A204.1 (cell line): Measurements from ENCODE around the gene ATXN10.

Experiments
- FAIRE-seq: peaks from 2 replicates; lab custom pipeline; 2012; peaks lifted over from hg19 to GRCh38; lab: Jason Lieb, UNC

Gene ATXN10

DNA sequence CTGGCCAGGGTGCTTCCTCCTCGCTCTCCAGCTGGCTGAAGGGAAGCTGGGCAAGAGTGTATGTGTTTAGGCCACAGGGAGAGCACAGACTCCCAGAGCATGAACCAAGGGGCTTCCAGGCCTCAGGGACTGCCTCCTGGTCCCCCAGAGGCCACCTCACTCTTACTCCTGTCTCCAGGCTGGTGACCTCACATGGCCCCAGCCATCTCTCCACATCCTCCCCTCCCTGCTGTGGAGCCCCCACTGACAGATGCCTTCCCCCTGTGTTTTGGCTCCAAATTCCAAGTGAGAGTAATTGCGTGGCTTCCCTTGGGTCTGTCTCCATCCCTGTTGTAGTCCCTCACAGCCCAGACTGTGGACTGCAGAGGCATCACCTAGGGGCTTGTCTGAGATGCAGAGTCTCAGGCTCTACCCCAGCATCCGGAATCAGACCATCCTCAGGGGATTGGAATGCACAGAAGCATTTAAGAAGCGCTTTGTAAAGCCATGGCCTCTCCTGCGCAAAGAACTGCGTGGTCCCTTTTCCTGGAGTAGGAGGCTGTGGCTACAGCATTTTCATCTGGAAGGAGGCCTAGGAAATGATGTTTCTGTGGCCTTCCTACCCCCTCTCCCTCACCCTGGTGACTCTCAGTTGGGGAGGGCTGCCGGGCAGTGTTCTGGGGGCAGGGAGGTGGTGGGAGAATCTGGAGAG, 91.1 kb downstream of the ATXN10 start:
- no peak for FAIRE-seq

DNA sequence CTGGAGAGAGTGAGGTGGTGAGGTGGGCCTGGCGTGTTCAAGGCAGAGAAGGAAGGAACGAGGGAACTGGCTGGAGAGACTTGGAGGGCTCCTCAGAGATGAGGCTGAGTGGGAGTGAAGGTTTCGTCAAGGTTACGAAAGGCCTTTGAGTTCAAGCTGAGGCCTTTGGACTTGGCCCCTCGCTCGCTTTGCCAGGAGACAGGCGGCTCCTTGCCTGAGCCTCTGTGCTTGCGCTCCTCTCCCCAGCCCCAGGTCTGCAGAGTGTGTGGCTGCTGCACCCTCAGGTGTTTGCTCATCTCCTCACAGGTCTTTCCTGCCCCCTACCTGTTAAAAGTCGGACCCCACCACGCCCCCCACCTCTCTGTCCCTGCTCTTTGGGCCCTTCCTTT, 91.6 kb downstream of the ATXN10 start:
- FAIRE-seq: no peak

DNA sequence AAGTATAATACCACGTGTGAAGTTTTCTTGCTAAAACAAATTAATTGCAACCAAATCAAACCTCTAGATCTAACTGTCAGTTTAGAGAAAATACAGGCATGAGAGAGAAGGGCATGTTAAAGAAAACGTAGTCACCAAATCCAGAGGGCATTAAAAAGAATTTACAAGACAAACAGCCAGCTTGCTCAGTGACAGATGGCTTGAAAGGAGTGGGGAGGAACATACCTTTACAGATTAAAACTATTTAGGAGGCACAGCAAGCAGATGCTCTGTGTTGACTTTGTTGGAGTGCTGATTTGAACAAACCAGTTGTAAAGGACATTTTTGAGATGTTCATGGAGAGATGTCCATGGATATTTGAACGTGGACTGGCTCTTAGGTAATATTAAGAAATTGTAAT, 96.9 kb downstream of the ATXN10 start:
- FAIRE-seq: no peak

DNA sequence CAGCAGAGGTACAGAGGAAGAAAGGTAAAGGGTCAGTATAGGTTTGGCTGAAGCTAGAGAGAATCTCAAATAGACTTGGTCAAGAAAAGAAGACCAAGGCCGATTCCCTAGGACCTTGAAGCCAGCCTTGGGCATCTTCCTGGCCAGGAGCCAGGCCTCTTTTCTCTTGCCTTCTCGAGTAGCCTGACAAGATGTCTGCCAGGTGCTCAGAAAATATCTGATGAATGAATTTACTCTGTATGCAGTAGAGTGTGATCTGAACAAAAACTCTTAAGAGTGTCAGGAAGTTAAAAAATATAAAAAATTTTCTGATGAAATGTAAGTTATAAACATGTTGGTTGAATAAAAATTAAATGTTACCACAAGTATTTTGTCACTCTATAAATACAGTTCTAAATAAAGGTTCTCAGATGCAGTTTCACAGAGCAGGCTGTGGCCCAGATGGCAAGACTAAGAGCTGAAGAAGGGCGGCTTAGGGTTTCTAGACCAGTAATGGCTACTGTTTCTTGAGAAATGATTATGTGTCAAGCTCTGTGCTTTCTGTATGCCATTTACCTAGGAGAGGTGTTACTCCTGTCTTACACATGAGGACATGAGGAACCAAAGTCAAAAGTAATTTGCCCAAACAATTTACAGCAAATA, 98.1 kb downstream of the ATXN10 start:
- no peak for FAIRE-seq

DNA sequence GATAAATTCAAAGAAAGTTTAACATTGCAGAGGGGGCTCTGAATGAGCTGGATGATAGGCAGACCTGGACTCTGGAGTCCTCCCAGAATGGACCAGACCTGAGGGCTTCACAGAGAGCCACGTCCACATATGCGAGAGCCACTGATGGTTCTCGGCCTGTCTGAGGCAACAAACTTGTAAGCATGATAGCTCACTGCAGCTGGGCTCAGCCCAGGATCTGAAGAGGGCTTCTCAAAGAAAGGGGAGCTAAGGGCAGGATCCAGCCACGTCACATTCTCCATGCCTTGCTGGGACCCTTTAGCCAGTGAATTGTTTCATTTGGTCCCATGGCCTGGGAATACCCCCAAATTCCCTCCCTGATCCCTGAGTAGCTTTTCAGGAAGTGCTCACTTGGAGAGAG, 98.9 kb downstream of the ATXN10 start:
- no peak for FAIRE-seq

DNA sequence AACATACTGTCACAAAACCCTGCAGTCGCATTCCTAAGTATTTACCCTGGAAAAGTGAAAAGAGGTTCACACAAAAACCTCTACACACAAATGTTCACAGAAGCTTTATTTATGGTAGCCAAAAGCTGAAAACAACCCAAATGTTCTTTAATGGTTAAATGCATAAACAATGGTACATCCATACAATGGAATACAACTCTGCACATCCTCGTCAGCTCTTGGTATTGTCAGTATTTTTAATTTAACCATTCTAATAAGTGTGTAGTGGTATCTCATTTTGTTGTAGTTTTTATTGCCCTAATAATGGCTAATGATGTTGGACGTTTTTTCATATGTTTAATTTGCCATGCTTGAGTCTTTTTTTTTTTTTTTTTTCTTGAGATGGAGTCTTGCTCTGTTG, 99.4 kb downstream of the ATXN10 start:
- no peak for FAIRE-seq

DNA sequence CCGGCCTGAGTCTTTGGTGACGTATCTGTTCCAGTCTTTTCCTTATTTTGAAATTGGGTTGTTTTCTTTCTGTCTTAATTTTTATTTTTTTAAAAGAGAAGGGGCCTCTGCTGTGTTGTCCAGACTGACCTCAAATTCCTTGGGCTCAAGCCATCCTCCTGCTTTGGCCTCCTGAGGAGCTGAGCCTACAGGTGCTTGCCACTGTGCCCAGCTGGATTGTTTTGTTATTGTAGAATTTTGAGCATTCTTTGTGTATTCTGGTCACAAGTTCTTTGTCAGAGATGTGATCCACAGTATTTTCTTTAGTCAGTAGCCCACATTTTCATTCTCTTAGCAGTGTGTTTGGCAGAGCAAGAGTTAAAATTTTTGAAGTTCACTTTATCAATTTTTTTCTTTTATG, 100.1 kb downstream of the ATXN10 start:
- FAIRE-seq: no peak

DNA sequence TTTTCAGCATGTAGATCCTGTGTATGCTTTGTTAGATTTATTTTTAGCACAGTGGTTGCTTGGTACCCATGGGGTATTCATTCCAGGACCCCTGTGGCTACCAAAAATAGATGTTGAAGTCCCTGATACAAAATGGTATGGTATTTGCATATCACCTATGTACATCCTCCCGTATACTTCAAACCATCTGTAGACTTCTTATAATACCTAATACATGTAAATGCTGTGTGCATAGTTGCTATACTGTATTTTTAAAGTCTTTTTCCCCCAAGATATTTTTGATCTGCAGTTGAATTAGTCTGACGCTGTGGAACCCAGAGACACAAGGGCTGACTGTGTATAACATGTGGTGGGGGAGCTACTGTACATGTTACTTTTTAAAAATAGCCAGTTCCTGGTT, 101.1 kb downstream of the ATXN10 start:
- FAIRE-seq: no peak

DNA sequence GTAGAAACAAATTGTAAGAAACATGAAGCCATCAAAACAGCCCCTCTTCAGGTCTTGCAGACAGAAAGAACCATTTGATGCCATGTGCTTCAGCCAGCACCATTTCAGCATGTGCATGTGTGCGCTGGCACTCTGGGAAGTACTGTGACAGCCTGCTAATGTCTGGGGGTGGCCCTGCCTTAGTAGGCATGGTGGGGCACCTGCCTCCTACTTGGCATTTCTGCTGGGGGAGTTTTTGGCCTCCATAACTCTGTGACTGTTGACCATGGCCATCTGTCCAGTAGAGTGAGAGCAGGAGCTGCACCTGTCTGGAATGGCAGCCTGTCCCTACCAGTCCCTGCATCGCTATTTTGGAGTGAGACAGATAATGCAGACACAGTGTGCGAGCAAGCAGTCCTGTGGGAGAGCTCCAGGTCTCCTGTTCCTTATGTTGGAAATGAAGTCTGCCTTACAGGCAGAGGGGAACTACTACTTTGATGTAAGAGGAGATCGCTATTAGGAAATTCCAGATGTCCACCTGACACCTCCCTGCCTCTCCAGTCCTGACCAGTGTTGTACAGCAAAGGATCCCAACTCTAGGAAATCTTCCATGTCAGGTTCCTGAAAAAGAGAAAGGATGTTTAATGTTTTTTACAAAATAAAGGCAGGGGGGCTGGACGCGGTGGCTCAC, 102.5 kb downstream of the ATXN10 start:
- no peak for FAIRE-seq

DNA sequence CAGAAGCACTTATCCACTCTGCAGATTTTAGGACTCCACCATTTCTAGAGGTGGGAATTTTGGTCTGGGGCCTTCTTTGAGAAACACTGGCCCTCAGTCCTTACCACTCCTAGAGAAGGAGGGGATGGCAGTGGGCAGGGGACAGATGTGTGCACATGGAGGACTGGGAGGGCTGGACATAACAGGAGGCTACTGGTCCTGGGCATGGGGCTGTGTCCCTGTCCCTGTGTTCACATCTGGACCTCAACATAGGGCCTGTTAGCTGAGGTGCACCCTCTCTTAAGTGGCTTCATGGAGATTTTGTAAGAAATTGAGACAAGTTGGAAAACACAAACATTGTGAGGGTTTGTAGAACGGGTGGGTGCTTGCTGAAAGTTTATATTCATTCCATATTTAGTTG, 103.4 kb downstream of the ATXN10 start:
- FAIRE-seq: no peak

DNA sequence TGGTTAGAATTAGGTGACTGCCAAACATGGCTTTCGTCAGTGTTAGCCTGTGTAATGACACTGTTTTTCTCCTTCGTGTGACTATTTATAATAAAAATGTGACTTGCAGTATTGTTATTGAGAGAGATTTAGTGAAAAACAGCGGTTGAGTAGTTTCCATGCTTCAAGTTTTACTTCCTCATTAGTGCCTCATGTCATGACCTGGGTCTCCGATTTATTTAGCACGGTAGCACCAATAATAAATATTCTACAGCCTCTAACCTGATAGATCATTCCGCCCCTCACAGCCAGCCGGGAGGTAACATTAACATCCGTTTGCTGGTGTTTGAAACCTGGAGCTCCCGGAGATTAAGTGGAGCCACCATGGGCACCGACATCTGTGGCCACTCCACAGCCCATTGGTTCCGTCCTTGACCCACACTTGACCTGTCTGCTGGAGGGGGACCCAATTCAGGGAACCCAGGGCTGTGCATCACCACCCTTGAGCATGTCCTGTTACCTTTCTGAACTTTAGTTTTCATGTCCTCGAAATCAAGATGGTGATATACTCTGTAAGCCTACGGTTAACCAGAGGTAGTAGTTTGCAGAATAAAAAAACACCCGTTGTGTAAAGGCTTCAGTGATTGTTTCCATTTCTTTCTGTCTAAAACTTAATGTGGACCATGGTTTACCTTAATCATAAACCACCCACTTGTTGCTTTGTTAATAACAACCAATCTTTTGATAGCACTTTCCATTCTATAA, 104.1 kb downstream of the ATXN10 start:
- FAIRE-seq: no peak

DNA sequence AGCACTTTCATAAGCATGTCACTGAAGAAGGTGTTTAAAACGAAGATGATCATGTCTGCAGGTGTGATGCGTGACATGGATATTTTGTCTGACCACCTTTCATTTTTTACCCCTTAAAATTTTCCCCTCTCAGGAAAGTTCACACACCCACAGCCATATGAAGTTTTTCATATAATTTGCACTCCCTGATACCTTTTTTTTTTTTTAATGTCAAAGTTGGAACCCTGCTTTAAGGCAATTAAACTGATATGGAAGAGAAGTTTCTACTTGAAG, 104.6 kb downstream of the ATXN10 start:
- no peak for FAIRE-seq

DNA sequence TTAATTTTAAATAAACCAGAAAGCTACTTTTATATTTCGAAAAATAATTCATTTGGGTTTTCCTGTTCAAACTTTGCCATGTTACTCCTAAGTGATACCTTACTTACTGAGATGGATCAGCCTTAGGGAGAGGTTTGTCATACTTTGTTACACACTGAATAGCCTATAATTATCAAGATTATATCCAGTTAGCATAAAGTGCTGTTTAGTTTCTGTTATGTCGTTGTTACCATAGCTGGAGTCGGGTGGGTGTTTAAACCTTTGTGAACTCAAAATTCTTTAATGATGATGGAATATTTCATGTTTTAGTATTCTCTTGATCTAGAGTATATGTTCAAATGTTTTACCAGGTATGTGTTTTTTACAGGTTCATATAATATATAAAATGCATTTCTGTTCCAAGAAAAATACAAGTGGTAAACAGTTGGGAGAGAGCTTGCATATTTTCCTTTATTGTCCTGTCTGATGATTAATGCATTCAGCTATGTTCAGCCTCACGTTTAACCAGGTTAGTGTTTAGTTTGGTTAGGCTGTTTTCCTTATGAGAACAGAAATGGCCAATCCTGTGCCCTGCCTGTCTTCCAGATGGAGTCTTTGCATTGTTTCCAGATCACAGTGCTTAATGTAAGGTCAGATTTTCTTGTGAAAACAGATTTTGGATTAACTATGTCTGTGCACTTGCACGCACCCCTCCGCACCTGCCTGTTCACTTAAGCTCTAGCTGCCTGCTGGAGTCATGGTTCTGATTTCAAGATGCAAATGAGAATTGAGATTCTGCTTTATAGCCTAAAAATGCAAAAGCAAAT, 105.6 kb downstream of the ATXN10 start:
- FAIRE-seq: no peak

DNA sequence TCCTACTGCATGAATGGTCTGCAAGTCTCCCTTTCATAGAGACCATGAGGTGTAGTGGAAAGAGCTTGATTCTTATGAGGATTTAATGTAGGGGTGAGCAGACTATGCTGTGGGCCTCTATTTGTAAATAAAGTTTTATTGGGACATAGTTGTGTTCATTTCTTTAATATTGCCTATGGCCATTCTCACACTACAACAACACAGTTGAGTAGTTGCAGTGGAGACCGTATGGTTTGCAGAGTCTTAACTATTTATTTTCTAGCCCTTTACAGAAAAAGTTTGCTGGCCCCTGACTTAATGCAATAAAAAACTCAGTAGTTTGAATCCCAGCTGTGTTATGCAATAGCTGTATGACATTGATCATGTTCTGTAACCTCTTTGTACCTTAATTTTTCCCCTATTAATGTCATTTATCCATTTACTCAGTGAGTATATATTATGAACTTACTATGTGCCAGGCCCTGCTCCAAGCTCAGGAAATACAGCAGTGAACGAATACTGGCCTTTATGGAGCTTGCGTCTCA, 106.3 kb downstream of the ATXN10 start:
- no peak for FAIRE-seq

DNA sequence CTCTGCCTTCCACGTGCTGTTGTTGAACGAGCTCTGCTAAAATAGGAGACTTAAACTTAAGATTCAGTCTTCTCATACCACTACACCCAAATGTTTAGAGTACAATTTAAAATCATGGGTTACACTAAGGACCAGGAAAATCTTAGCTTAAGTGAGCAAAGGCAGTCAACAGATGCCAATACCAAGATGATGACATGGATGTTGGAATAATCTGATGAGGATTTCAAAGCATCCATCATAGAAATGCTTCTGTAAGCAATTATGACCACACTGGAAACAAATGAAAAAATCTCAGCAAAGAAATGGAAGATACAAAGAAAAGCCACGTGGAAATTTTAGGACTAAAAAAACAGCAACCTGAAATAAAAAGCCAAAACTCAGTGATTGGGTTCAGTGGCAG, 109.8 kb downstream of the ATXN10 start:
- no peak for FAIRE-seq

DNA sequence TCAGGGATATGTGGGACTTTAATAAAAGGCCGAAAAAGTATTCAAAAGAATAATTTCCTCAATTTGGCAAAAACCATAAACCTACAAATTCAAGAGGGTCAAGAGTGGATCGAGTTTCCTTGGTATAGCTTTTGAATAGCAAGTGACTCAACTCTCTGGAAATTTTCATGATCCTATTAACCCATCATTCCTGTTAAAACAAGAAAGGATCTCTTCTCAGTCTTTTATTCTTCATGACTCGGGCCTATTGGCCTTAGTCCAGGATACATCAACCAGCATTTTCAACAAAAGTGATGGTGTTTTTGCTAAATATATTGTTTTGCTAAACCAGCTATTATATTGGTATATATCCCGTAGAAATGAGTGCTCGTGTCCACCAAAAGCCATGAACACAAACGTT, 110.3 kb downstream of the ATXN10 start:
- FAIRE-seq: no peak

DNA sequence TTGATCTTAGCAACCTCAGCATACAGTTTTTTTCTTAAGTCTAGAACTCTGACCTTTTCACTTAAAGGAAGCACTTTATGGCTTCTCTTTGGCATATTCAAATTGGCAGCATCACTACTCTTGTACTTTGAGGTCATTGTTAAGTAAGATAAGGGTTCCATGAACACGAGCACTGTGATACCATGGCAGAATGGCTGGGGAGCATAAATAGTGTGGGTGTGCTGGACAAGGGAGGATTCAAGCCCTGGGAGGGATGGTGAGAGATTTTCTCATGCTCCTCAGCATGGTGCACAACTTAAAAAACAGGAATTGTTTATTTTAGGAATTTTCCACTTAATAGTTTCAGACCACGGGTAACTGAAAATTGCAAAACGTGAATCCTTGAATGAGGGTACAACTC, 111.4 kb downstream of the ATXN10 start:
- FAIRE-seq: no peak

DNA sequence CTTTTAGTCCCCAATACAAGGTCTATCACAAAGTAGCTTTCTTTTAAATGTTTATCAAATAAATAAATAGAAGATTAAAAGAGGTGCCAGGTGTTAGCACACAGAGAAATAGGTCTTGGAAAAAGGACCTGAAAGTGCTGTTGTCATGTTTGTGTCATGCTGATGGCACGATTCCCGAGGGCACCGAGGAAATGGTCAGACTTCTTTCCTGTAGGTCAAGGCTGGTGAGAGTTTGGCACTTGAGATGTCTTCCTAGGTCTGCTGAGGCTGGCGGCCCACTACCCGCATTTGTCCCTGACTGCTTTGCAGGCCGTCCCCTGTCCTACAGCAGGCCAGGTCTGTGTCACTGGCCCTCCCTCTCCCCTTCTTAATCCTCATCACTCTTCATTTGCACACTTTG, 112.1 kb downstream of the ATXN10 start:
- no peak for FAIRE-seq

DNA sequence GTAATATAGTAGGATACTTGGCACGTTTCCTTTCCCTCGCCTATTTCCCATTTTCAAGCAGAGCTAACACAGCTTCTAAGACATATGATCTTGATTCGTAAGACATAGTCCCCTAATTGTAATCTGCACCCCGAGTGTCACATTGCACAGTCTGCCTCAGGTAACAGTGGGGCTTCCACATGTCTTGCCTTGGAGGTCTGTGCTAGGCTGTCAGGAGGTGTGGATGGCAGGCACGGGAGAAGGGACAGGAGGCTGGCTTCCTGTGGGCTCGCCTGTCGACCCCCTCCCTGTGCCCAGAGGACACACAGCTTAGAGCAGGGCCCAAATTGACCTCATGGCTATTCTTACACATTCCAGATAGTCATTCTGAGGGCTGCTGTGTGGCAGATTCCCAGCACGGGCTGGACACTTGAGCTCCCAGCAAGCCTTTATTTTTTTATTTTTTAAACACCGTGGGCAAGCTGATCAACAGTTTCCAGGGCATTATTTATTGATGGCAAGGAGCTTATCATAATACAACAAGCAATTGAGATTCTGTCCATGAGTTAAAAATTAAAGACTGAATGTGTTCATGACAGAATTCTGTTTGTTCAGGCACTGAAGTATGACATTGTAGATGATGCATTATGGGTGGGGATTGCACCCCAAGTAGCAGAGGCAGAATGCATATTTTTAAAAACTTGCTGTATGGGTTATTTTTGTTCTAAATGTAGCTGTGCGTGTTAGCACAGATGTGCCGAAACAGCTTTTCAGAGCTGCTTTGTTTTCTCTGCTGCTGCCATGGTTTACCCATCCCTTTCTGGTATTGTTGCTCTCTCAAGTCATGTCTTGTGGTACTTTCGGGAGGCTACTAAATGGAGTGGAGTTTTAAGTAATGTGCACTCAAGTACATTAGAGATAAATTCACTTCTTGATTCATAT, 113.0 kb downstream of the ATXN10 start:
- FAIRE-seq: no peak

DNA sequence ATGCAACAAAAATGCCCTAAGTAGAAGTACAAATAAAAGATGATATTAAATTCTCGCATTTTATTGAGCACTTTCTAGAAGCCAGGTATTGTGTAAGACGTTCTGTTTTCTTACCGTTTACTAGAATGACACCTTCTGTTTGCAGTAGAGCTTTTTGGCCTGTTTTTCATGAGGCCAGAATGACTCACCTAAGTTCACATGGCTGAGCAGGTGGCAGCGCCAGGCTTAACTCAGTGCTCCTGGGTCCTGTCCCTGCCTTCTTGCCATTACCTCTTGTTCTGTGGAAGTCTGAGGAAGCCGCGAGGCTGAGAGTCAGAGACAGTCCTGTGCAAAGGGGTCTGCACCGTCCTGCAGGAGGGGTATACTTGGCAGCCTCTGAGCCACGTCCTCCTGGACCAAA, 113.8 kb downstream of the ATXN10 start:
- no peak for FAIRE-seq

DNA sequence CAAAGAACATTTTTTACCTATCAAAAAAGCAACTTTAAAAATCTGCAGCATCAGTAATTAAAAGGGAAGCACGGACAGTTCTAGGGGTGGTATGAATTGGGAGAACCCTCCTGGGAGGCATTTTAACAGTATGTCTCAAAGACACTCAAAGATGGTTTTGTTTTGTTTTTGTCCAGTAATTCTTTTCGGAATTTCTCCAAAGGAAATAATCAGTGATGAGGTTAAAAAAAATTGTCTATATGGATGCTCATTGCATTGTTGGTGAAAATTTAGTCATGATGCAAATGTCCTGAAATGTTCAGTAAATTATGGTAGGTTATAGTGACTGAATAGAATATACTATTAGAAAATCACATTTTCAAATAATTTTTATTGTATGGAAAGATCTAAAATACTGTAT, 115.1 kb downstream of the ATXN10 start:
- no peak for FAIRE-seq
